ENCODE results near the gene SLCO1A2.
"Not testable (repeated sequence)": the region's sequence is repeated elsewhere in the genome, so short reads cannot be mapped to it uniquely, and the experiment has no call there.

The SLCO1A2 gene

GRCh38 chr12:21334771-21335325 is at the start of gene SLCO1A2:
Gene SLCO1A2, minus strand, starts transcription at chr12:21334917. Its CDS starts 270 bp downstream, at chr12:21334647.
- no peak within 1 kb of the TSS for H3K9ac ChIP-seq (ENCODE audit: low read length)
- no peaks in the 10 kb centered on the region for H3K27me3 ChIP-seq (ENCODE audit: control insufficient read depth, insufficient read depth, low read length)
- H3K4me1 ChIP-seq (ENCODE audit: control insufficient read depth, insufficient read depth, low read length), result no peaks in the 10 kb centered on the region
- no peaks in the 10 kb centered on the region for H3K9me3 ChIP-seq (ENCODE audit: control insufficient read depth, low read length)
- H3K36me3 ChIP-seq (ENCODE audit: control insufficient read depth, insufficient read depth, low read length), result no peaks in the 10 kb centered on the region
- H3K4me3 ChIP-seq (ENCODE audit: low read length), result no peak within 1 kb of the TSS

DNA sequence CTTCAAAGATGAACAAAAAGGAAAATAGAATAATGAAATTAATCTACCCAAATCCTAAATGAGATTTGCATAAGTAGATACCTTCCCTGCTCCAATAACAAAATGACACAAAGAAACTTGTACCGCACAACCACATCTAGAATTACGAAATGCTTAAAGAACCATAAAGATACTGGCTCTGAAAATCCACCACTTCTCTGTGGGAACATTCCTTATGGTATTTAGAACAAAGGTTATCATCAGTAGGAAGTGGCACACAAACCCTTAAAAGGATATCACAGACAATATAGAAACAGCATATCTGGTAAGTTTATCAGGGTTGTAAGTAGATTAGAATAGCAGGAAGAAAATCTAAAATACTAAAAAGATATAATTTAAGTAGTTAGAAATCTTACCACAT is 49.5 kb upstream of the SLCO1A2 start:
- no peaks in the 10 kb centered on the region for H3K9me3 ChIP-seq (ENCODE audit: control insufficient read depth, low read length)
- peaks cover 4% of the 10 kb centered on the region for H3K4me1 ChIP-seq (ENCODE audit: control insufficient read depth, insufficient read depth, low read length)
- no peaks in the 10 kb centered on the region for H3K27me3 ChIP-seq (ENCODE audit: control insufficient read depth, insufficient read depth, low read length)
- H3K36me3 ChIP-seq (ENCODE audit: control insufficient read depth, insufficient read depth, low read length), result no peaks in the 10 kb centered on the region
- H3K9ac ChIP-seq (ENCODE audit: low read length), result no peak overlapping the region
- no peak overlapping the region for H3K4me3 ChIP-seq (ENCODE audit: low read length)

DNA sequence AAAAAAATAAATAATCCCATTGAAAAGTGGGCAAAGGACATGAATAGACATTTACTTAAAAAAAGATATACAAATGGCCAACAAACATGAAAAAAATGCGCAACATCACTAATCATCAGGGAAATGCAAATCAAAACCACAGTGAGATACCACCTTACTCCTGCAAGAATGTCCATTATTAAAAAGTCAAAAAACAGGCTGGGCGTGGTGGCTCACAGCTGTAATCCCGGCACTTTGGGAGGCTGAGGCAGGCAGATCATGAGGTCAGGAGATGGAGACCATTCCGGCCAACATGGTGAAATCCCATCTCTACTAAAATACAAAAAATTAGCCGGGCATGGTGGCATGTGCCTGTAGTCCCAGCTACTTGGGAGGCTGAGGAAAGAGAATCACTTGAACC is 46.6 kb upstream of the SLCO1A2 start:
- not testable (repeated sequence) for H3K4me1 ChIP-seq (ENCODE audit: control insufficient read depth, insufficient read depth, low read length); H3K9me3 ChIP-seq (ENCODE audit: control insufficient read depth, low read length); H3K9ac ChIP-seq (ENCODE audit: low read length); H3K36me3 ChIP-seq (ENCODE audit: control insufficient read depth, insufficient read depth, low read length); H3K27me3 ChIP-seq (ENCODE audit: control insufficient read depth, insufficient read depth, low read length); H3K4me3 ChIP-seq (ENCODE audit: low read length)

DNA sequence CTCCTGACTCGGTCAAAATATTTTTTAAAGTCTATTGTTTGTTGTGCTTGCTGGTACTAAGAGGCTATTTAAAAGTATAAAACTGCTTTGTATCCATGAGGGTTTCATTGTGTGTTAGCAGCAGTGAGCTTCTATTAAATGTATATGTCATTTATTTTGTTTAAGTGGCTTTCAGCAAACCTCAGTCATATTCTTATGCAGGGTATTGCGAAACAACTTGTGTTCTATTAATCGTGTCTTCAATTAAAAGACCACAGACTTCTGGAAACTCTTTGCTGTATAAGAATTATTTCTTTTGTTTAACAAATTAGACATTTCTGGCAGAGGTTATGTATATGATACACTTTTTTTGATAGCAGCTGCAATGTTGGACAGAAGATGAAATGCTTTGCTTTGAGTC is 44.5 kb upstream of the SLCO1A2 start:
- H3K4me3 ChIP-seq (ENCODE audit: low read length), result no peak overlapping the region
- H3K9ac ChIP-seq (ENCODE audit: low read length), result no peak overlapping the region
- H3K4me1 ChIP-seq (ENCODE audit: control insufficient read depth, insufficient read depth, low read length), result peaks cover 2% of the 10 kb centered on the region
- no peaks in the 10 kb centered on the region for H3K36me3 ChIP-seq (ENCODE audit: control insufficient read depth, insufficient read depth, low read length)
- no peaks in the 10 kb centered on the region for H3K9me3 ChIP-seq (ENCODE audit: control insufficient read depth, low read length)
- peaks cover 3% of the 10 kb centered on the region for H3K27me3 ChIP-seq (ENCODE audit: control insufficient read depth, insufficient read depth, low read length)

DNA sequence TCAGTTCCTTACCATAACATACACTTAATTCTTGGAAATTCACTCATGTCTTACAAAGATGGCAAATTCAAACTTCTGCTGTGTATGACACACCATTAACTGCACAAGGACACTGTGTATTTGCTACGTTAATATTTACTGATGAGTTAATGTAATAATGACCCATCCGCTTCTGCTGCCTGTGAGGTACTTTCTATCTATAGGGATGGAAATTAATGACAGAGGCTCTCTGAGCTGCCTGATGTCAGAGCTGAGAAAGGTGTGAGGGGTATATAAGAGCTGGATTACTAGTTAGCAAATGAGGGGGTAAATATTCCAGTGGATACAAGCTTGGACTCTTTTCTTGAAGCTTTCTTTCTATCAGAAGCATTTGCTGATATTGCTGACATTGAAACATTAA is 37.9 kb upstream of the SLCO1A2 start, which contains the start of gene IAPP:
TSS of gene IAPP (plus strand) at position 301 of the 400 bp plus-strand sequence. CDS start 450 bp downstream, outside the sequence.
- Histone ChIP-seq H3K27me3 (ENCODE audit: control insufficient read depth, insufficient read depth, low read length) (peaks cover 3% of the 10 kb centered on the region), H3K9me3 (ENCODE audit: control insufficient read depth, low read length) (no peaks in the 10 kb centered on the region), H3K9ac (ENCODE audit: low read length) (no peak within 1 kb of the TSS), H3K36me3 (ENCODE audit: control insufficient read depth, insufficient read depth, low read length) (no peaks in the 10 kb centered on the region), H3K4me1 (ENCODE audit: control insufficient read depth, insufficient read depth, low read length) (no peaks in the 10 kb centered on the region), H3K4me3 (ENCODE audit: low read length) (no peak within 1 kb of the TSS)

DNA sequence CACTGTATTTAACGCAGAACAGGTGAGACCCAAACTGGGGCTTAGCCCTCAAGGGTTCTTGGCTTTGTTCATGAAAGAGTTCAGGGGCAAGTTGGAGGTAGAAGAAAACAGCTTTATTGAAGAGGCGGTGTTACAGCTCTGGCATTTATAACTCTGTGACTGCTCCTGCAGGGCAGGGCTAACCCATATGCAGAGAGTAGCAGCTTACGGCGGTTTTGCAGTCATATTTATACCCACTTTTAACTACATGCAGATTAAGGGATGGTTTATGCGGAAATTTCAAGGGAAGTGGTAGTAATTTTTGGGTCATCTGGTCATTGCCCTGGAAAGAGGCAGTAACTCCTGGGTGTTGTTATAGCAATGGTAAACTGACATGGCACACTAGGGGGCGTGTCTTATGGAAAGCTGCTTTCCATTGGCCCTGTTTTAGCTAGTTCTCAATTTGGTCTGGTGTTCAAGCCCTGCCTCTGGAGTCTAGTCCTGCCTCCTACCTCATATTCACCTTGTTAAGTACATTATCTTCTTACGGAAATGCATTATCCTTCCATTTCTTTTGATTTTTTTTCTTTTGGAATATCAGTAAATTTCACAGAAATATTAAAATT is 36.2 kb upstream of the SLCO1A2 start:
- no peaks in the 10 kb centered on the region for H3K9me3 ChIP-seq (ENCODE audit: control insufficient read depth, low read length)
- no peaks in the 10 kb centered on the region for H3K4me1 ChIP-seq (ENCODE audit: control insufficient read depth, insufficient read depth, low read length)
- peaks cover 3% of the 10 kb centered on the region for H3K27me3 ChIP-seq (ENCODE audit: control insufficient read depth, insufficient read depth, low read length)
- no peaks in the 10 kb centered on the region for H3K36me3 ChIP-seq (ENCODE audit: control insufficient read depth, insufficient read depth, low read length)
- H3K4me3 ChIP-seq (ENCODE audit: low read length), result no peak overlapping the region
- H3K9ac ChIP-seq (ENCODE audit: low read length), result no peak overlapping the region

DNA sequence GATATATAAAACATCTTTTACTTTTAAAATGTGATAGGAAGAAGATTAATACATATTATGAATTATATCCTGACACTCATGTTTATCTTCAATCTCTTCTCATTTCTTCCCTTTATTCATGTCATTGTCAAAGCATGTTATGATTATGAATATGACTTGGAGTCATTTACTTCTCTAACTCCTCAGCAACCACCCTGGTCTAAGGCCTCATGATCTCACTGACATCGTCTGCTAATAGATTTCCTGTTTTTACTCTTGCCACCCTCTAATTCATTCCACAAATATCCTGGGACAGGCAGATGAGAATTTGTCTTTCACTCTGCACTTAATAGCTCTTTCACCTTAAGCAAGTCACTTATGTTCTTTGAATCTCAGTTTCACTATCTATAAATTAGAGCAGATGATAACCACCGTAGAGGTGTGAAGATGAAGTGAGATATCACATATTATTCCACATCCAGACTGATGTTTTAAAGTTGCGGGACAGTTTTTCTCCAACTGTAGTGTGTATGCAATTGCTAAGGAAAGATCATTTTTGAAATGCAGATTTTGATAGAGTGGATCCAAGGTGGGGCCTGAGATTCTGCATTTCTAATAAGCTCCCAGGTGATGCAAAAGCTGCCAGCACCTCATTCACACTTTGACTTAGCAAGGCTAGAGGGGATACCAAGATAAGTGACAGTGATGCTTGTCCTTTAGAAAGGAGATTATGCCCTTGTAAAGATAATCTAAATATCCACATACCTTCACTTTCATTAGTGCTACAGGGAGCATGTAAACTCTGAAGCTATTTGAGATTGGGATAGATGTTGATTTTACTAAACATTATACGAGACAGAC is 34.6 kb upstream of the SLCO1A2 start:
- H3K4me1 ChIP-seq (ENCODE audit: control insufficient read depth, insufficient read depth, low read length), result no peaks in the 10 kb centered on the region

GRCh38 chr12:21360632-21361031 is 25.9 kb upstream of the SLCO1A2 start:
- not testable (repeated sequence) for H3K27me3 ChIP-seq (ENCODE audit: control insufficient read depth, insufficient read depth, low read length); H3K4me3 ChIP-seq (ENCODE audit: low read length); H3K36me3 ChIP-seq (ENCODE audit: control insufficient read depth, insufficient read depth, low read length); H3K9me3 ChIP-seq (ENCODE audit: control insufficient read depth, low read length); H3K4me1 ChIP-seq (ENCODE audit: control insufficient read depth, insufficient read depth, low read length); H3K9ac ChIP-seq (ENCODE audit: low read length)

More for the DNA sequence above, 34.6 kb upstream of the SLCO1A2 start:
- Histone ChIP-seq H3K27me3 (ENCODE audit: control insufficient read depth, insufficient read depth, low read length) (no peaks in the 10 kb centered on the region), H3K36me3 (ENCODE audit: control insufficient read depth, insufficient read depth, low read length) (no peaks in the 10 kb centered on the region), H3K4me3 (ENCODE audit: low read length) (no peak overlapping the region), H3K9me3 (ENCODE audit: control insufficient read depth, low read length) (no peaks in the 10 kb centered on the region), H3K9ac (ENCODE audit: low read length) (no peak overlapping the region)

DNA sequence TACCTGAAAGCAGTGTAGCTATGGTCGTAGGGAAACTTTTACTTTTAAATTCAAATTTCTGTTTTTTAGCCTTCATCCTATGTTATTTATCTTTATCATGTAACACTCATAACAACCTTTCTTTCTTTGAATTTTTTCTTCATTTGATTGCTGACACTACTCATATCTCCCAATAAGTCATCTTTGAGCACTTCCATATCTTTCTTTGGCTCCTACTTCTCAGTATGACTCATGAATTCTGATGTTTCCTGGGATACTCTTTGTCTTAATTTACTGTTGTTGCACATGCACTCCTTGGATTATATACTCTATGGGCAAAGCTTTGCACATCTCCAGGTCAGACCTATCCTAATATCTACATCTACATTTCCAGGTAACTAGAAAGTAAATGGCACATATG is 19.9 kb upstream of the SLCO1A2 start:
- Histone ChIP-seq H3K9me3 (ENCODE audit: control insufficient read depth, low read length) (no peaks in the 10 kb centered on the region), H3K9ac (ENCODE audit: low read length) (no peak overlapping the region), H3K4me3 (ENCODE audit: low read length) (no peak overlapping the region), H3K4me1 (ENCODE audit: control insufficient read depth, insufficient read depth, low read length) (no peaks in the 10 kb centered on the region), H3K36me3 (ENCODE audit: control insufficient read depth, insufficient read depth, low read length) (no peaks in the 10 kb centered on the region), H3K27me3 (ENCODE audit: control insufficient read depth, insufficient read depth, low read length) (no peaks in the 10 kb centered on the region)

DNA sequence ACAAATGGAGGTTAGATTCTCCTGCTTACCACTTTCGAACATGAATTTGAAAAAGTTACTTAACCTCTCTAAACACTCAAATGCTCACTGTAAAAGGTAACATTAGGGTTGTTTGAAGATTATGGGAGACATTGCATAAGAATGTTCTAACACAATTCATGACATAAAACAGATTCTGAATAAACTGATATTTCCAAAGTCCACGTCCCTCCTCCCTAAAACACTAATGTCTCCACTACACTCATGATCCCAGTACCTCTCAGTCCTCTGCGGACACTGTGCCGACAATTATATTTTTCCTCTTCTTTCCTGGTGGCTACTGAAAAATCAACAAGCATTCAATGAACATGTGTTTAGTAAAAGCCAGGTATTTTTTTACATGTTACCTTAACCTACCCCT is 19.2 kb upstream of the SLCO1A2 start:
- Histone ChIP-seq H3K9me3 (ENCODE audit: control insufficient read depth, low read length) (no peaks in the 10 kb centered on the region), H3K4me1 (ENCODE audit: control insufficient read depth, insufficient read depth, low read length) (no peaks in the 10 kb centered on the region), H3K4me3 (ENCODE audit: low read length) (no peak overlapping the region), H3K36me3 (ENCODE audit: control insufficient read depth, insufficient read depth, low read length) (no peaks in the 10 kb centered on the region), H3K9ac (ENCODE audit: low read length) (no peak overlapping the region), H3K27me3 (ENCODE audit: control insufficient read depth, insufficient read depth, low read length) (no peaks in the 10 kb centered on the region)

- no peaks in the 10 kb centered on the region for H3K27me3 ChIP-seq (ENCODE audit: control insufficient read depth, insufficient read depth, low read length)
- H3K36me3 ChIP-seq (ENCODE audit: control insufficient read depth, insufficient read depth, low read length), result no peaks in the 10 kb centered on the region
- H3K4me1 ChIP-seq (ENCODE audit: control insufficient read depth, insufficient read depth, low read length), result no peaks in the 10 kb centered on the region
- no peaks in the 10 kb centered on the region for H3K9me3 ChIP-seq (ENCODE audit: control insufficient read depth, low read length)
- no peak overlapping the region for H3K9ac ChIP-seq (ENCODE audit: low read length)
- H3K4me3 ChIP-seq (ENCODE audit: low read length), result no peak overlapping the region
Measured at GRCh38 chr12:21353487-21353886, 18.8 kb upstream of the SLCO1A2 start.

- H3K9ac ChIP-seq (ENCODE audit: low read length), result no peak overlapping the region
- no peak overlapping the region for H3K4me3 ChIP-seq (ENCODE audit: low read length)
- no peaks in the 10 kb centered on the region for H3K9me3 ChIP-seq (ENCODE audit: control insufficient read depth, low read length)
- H3K4me1 ChIP-seq (ENCODE audit: control insufficient read depth, insufficient read depth, low read length), result no peaks in the 10 kb centered on the region
- no peaks in the 10 kb centered on the region for H3K36me3 ChIP-seq (ENCODE audit: control insufficient read depth, insufficient read depth, low read length)
- no peaks in the 10 kb centered on the region for H3K27me3 ChIP-seq (ENCODE audit: control insufficient read depth, insufficient read depth, low read length)
Measured at GRCh38 chr12:21350975-21351374, 16.3 kb upstream of the SLCO1A2 start.

All from mucosa of stomach (tissue), 1 donor.